ENCODE results near the gene CDK15. TPM values are rescaled to one million over a fixed set of nuclear protein-coding genes. Genes with fewer than 3 reads are reported as not detected.

Gene CDK15
- total RNA-seq, 1 donor from 2014 or later: 6.8 TPM

GRCh38 chr2:201833781-201834180 is 27.4 kb downstream of the CDK15 start:
- H3K4me1 Mint-ChIP-seq: no peaks in the 10 kb centered on the region
- no peak overlapping the region for H3K27ac Mint-ChIP-seq

DNA sequence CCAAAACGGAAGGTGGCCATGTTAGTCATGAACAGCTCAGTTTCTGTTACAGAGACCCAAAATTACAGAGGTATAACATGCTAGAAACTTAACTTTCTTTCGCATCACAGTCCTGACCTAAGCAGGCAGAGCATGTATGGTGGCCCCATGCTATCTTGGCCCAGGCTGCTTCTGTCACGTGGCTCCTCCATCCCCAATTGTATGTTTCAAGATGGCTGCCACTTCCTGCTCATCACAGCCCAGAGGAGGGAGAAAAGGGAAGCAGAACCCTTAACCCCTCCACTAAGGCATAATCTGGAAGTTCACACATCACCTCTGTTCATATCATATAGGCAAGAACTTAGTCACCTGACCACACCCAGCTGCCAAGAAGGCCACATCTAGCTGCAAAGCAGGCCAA is 28.7 kb downstream of the CDK15 start:
- peaks cover 9% of the 10 kb centered on the region for H3K9me3 Mint-ChIP-seq
- no peak for DNase-seq (ENCODE audit: low spot score in 2 of 2, unreplicated experiment in 2 of 2)
- H3K36me3 Mint-ChIP-seq: peaks cover 7% of the 10 kb centered on the region
- no peak overlapping the region for H3K4me3 Mint-ChIP-seq
- H3K27ac Mint-ChIP-seq: no peak overlapping the region
- TF ChIP-seq, protein P1, sequence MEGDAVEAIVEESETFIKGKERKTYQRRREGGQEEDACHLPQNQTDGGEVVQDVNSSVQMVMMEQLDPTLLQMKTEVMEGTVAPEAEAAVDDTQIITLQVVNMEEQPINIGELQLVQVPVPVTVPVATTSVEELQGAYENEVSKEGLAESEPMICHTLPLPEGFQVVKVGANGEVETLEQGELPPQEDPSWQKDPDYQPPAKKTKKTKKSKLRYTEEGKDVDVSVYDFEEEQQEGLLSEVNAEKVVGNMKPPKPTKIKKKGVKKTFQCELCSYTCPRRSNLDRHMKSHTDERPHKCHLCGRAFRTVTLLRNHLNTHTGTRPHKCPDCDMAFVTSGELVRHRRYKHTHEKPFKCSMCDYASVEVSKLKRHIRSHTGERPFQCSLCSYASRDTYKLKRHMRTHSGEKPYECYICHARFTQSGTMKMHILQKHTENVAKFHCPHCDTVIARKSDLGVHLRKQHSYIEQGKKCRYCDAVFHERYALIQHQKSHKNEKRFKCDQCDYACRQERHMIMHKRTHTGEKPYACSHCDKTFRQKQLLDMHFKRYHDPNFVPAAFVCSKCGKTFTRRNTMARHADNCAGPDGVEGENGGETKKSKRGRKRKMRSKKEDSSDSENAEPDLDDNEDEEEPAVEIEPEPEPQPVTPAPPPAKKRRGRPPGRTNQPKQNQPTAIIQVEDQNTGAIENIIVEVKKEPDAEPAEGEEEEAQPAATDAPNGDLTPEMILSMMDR (IDR thresholded peaks at IDR 0.05; ENCODE audit: unreplicated experiment): no peak
- H3K27me3 Mint-ChIP-seq (ENCODE audit: low read depth): no peaks in the 10 kb centered on the region
- H3K4me1 Mint-ChIP-seq: no peaks in the 10 kb centered on the region

More at GRCh38 chr2:201833781-201834180, 27.4 kb downstream of the CDK15 start:
- H3K9me3 Mint-ChIP-seq: peaks cover 3% of the 10 kb centered on the region
- H3K36me3 Mint-ChIP-seq: peaks cover 4% of the 10 kb centered on the region
- no peaks in the 10 kb centered on the region for H3K27me3 Mint-ChIP-seq (ENCODE audit: low read depth)
- no peak overlapping the region for H3K4me3 Mint-ChIP-seq
- TF ChIP-seq, protein P1 (IDR thresholded peaks at IDR 0.05; ENCODE audit: unreplicated experiment): no peak
- no peak for DNase-seq (ENCODE audit: low spot score in 2 of 2, unreplicated experiment in 2 of 2)

DNA sequence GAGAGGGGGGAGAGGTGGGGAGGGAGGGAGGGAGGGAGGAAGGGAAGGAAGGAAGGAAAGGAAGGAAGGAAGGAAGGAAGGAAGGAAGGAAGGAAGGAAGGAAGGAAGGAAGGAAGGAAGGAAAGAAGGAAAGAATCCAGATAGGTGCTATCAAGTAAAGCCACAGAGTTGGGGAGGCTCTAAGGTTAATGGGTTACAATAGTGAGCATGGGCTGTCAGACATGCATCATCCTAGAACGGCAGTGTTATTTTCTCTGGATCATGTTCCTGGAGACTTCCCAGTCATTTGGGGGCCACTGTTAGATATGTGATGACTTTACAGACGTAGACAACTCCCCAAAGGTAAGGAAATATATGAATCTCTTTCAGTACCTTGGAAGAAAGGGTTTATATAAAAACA is 31.1 kb downstream of the CDK15 start:
- H3K27ac Mint-ChIP-seq: no peak overlapping the region
- peaks cover under 1% of the 10 kb centered on the region for H3K4me1 Mint-ChIP-seq

DNA sequence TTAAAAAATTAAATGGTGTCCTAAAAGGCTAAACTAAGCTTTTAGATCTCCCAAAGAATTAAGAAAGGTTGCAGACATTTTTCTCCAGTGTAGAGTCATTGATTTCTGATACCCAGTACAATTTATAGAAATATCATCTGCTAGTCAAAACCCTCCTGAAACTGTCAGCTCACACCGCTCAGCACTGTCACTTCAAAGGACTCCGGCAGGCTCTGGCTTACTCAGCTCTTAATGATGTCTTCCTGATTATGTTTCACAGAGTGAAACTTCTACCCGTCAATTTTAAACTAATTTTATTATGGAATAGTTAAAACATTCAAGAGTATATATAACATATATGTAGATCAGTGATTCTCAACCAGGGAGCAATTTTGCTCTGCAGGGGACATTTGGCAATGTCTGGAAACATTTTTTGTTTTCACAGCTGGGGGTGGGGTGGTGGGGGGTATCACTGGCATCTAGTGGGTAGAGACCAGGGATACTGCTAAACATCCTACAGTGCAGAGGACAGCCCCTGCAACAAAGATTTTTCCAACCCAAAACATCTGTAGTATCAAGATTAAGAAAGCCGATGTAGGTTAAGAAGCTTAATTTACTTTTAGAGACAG is 31.6 kb downstream of the CDK15 start:
- H3K27ac Mint-ChIP-seq: no peak overlapping the region
- no peaks in the 10 kb centered on the region for H3K27me3 Mint-ChIP-seq (ENCODE audit: low read depth)
- no peak for DNase-seq (ENCODE audit: low spot score in 2 of 2, unreplicated experiment in 2 of 2)
- H3K4me1 Mint-ChIP-seq: peaks cover 6% of the 10 kb centered on the region
- TF ChIP-seq, protein P1 (IDR thresholded peaks at IDR 0.05; ENCODE audit: unreplicated experiment): no peak
- peaks cover 21% of the 10 kb centered on the region for H3K36me3 Mint-ChIP-seq
- peaks cover 23% of the 10 kb centered on the region for H3K9me3 Mint-ChIP-seq
- no peak overlapping the region for H3K4me3 Mint-ChIP-seq

More for the DNA sequence above, 31.1 kb downstream of the CDK15 start:
- peaks cover 21% of the 10 kb centered on the region for H3K36me3 Mint-ChIP-seq
- TF ChIP-seq, protein P1 (IDR thresholded peaks at IDR 0.05; ENCODE audit: unreplicated experiment): no peak
- no peak for DNase-seq (ENCODE audit: low spot score in 2 of 2, unreplicated experiment in 2 of 2)
- H3K9me3 Mint-ChIP-seq: peaks cover 23% of the 10 kb centered on the region
- H3K27me3 Mint-ChIP-seq (ENCODE audit: low read depth): no peaks in the 10 kb centered on the region
- no peak overlapping the region for H3K4me3 Mint-ChIP-seq

- TF ChIP-seq, protein P1 (IDR thresholded peaks at IDR 0.05; ENCODE audit: unreplicated experiment): no peak
- no peak for DNase-seq (ENCODE audit: low spot score in 2 of 2, unreplicated experiment in 2 of 2)
- Mint-ChIP-seq H3K27ac (no peak overlapping the region), H3K4me1 (peaks cover 6% of the 10 kb centered on the region), H3K27me3 (ENCODE audit: low read depth) (no peaks in the 10 kb centered on the region), H3K9me3 (peaks cover 23% of the 10 kb centered on the region), H3K36me3 (peaks cover 21% of the 10 kb centered on the region), H3K4me3 (no peak overlapping the region)
Observed at GRCh38 chr2:201839727-201840126, 33.4 kb downstream of the CDK15 start.
